Neural cell (in vitro differentiated cells): ENCODE results near the gene GNG7. TPM values are rescaled to one million over a fixed set of nuclear protein-coding genes. Genes with fewer than 3 reads are reported as not detected.
"Not testable (repeated sequence)": the region's sequence is repeated elsewhere in the genome, so short reads cannot be mapped to it uniquely, and the experiment has no call there.

Source experiments
- H2AFZ ChIP-seq: fragments of 200-600, 300-800 bp; sonication (generic), shearing (Covaris generic); 2 replicates; pipeline ENCODE4 v1.6.0; 2014; ENCODE audit warnings: low read depth, mild to moderate bottlenecking, antibody characterized with exemption, low read length, moderate library complexity
- H3F3A ChIP-seq: fragments of 200-600 bp; shearing (Covaris generic); 2 replicates; pipeline ENCODE4 v1.6.1; 2016; ENCODE audit warnings: mild to moderate bottlenecking, moderate library complexity, mixed read lengths, antibody characterized with exemption, low read length; ENCODE audit not compliant: insufficient read depth, poor library complexity, severe bottlenecking
- H3K27ac ChIP-seq: fragments of 200-600, 300-800 bp; sonication (generic), shearing (Covaris generic); 2 replicates; pipeline ENCODE4 v1.5.1; 2014; ENCODE audit warnings: mild to moderate bottlenecking, low read length, moderate library complexity
- H3K27me3 ChIP-seq: fragments of 300-800, 200-600 bp; sonication (generic), shearing (Covaris generic); 2 replicates; pipeline ENCODE4 v1.6.0; 2014; ENCODE audit warnings: mild to moderate bottlenecking, low read depth, low read length, moderate library complexity; ENCODE audit not compliant: insufficient read depth
- H3K36me3 ChIP-seq: fragments of 300-800, 200-600 bp; sonication (generic), shearing (Covaris generic); 2 replicates; pipeline ENCODE4 v1.5.1; 2014; ENCODE audit warnings: mild to moderate bottlenecking, antibody characterized with exemption, low read length, moderate library complexity; ENCODE audit not compliant: insufficient read depth
- H3K4me2 ChIP-seq: fragments of 300-800, 200-600 bp; sonication (generic), shearing (Covaris generic); 2 replicates; pipeline ENCODE4 v1.6.0; 2014; ENCODE audit warnings: mild to moderate bottlenecking, low read length
- H3K4me3 ChIP-seq: fragments of 300-800, 200-600 bp; sonication (generic), shearing (Covaris generic); 2 replicates; pipeline ENCODE4 v1.5.1; 2014; ENCODE audit warnings: mild to moderate bottlenecking, low read length, moderate library complexity
- H3K79me2 ChIP-seq: fragments of 200-600 bp; shearing (Covaris generic); replicated peaks from 2 replicates; pipeline ENCODE4 v1.6.0; 2014; ENCODE audit warnings: mild to moderate bottlenecking, low read length, moderate library complexity; ENCODE audit not compliant: insufficient read depth
- H3K9ac ChIP-seq: fragments of 300-800, 200-600 bp; sonication (generic), shearing (Covaris generic); 2 replicates; pipeline ENCODE4 v1.6.1; 2016; ENCODE audit warnings: mild to moderate bottlenecking, low read length, mixed read lengths
- H3K9me2 ChIP-seq: fragments of 200-600 bp; shearing (Covaris generic); 2 replicates; pipeline ENCODE4 v1.6.1; 2016; ENCODE audit warnings: mild to moderate bottlenecking, low read length, mixed read lengths; ENCODE audit not compliant: insufficient read depth
- H3K9me3 ChIP-seq: fragments of 200-600, 300-800 bp; sonication (generic), shearing (Covaris generic); 2 replicates; pipeline ENCODE4 v1.6.1; 2016; ENCODE audit warnings: mild to moderate bottlenecking, mixed run types, low read length, moderate library complexity, mixed read lengths
- H4K20me1 ChIP-seq: fragments of 200-600 bp; shearing (Covaris generic); 2 replicates; pipeline ENCODE4 v1.6.1; 2016; ENCODE audit warnings: mild to moderate bottlenecking, mixed run types; ENCODE audit not compliant: insufficient read depth
- CTCF ChIP-seq: fragments of 450-650 bp; IDR thresholded peaks from 2 replicates; pipeline ENCODE4 v1.5.1; 2014; ENCODE audit warnings: antibody characterized with exemption, mild to moderate bottlenecking, moderate library complexity; ENCODE audit not compliant: poor library complexity, severe bottlenecking
- EP300 ChIP-seq: fragments of 450-650 bp; conservative IDR thresholded peaks from 2 replicates; pipeline ENCODE4 v1.6.1; 2014; ENCODE audit warnings: antibody characterized with exemption, mild to moderate bottlenecking, moderate library complexity; ENCODE audit not compliant: poor library complexity, severe bottlenecking
- EZH2 ChIP-seq: fragments of 200-600, 300-800 bp; shearing (Covaris generic), sonication (generic); IDR thresholded peaks from 2 replicates; pipeline ENCODE4 v1.6.1; 2014; ENCODE audit warnings: antibody characterized with exemption, low read length, borderline replicate concordance, mild to moderate bottlenecking; ENCODE audit not compliant: insufficient read depth, poor library complexity, severe bottlenecking
- MXI1 ChIP-seq: fragments of 450-650 bp; conservative IDR thresholded peaks from 2 replicates; pipeline ENCODE4 v1.6.1; 2014; ENCODE audit warnings: antibody characterized with exemption, mild to moderate bottlenecking; ENCODE audit not compliant: poor library complexity, severe bottlenecking
- POLR2AphosphoS5 ChIP-seq: IDR thresholded peaks from 2 replicates; pipeline ENCODE4 v1.6.1; 2012
- RAD21 ChIP-seq: fragments of 450-650 bp; conservative IDR thresholded peaks from 2 replicates; pipeline ENCODE4 v1.6.1; 2014; ENCODE audit warnings: antibody characterized with exemption, mild to moderate bottlenecking, moderate library complexity
- REST ChIP-seq: IDR thresholded peaks from 2 replicates; pipeline ENCODE4 v1.6.1; 2012; ENCODE audit warnings: borderline replicate concordance
- SMC3 ChIP-seq: fragments of 450-650 bp; conservative IDR thresholded peaks from 2 replicates; pipeline ENCODE4 v1.6.1; 2014; ENCODE audit warnings: antibody characterized with exemption, mild to moderate bottlenecking, moderate library complexity; ENCODE audit not compliant: poor library complexity
- TAF1 ChIP-seq: IDR thresholded peaks from 2 replicates; pipeline ENCODE4 v1.6.1; 2012; ENCODE audit warnings: low read depth
- polyA plus RNA-seq: library from polyadenylated mRNA; depleted of rRNA; stranded (reverse); fragments of >200 nt; gene quantifications from 2 replicates; pipeline ENCODE4 v1.2.3, GENCODE V29; 2014

Gene GNG7
- polyA plus RNA-seq, 1 donor from 2014 or later: 3.0 TPM

DNA sequence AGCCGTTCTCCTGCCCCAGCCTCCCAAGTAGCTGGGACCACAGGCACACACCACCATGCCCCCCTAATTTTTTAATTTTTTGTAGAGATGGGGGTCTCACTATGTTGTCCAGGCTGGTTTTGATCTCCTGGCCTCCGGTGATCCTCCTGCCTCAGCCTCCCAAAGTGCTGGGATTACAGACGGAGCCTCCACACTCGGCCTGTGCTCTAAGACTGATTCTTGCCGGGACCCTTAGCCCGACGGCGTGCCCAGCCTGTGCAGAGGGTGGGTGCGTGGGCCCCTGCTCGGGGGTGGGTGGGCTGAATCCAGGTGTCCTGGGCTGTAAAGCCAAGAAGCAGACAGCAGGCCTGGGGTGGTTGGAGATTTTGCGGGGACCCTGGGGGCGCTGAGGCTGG is 162.2 kb downstream of the GNG7 start:
- H3K9me2 ChIP-seq: no peaks in the 10 kb centered on the region
- no peak overlapping the region for H3K4me3 ChIP-seq
- H3K9me3 ChIP-seq: no peaks in the 10 kb centered on the region
- TF ChIP-seq CTCF: no peak
- no peak for TF ChIP-seq REST
- TF ChIP-seq POLR2AphosphoS5: no peak
- no peak for TF ChIP-seq EP300
- no peak for TF ChIP-seq TAF1
- TF ChIP-seq RAD21: no peak
- TF ChIP-seq MXI1: no peak
- TF ChIP-seq EZH2: no peak
- TF ChIP-seq SMC3: no peak
- no peak overlapping the region for H3K27ac ChIP-seq
- no peak overlapping the region for H2AFZ ChIP-seq
- H3K4me2 ChIP-seq: no peak overlapping the region
- no peaks in the 10 kb centered on the region for H4K20me1 ChIP-seq
- H3K79me2 ChIP-seq: no peaks in the 10 kb centered on the region
- H3K27me3 ChIP-seq: no peaks in the 10 kb centered on the region
- no peaks in the 10 kb centered on the region for H3K36me3 ChIP-seq
- H3F3A ChIP-seq: no peaks in the 10 kb centered on the region
- H3K9ac ChIP-seq: no peak overlapping the region

- Histone ChIP-seq H3K79me2 (no peaks in the 10 kb centered on the region), H3F3A (no peaks in the 10 kb centered on the region), H3K9me2 (no peaks in the 10 kb centered on the region), H3K27ac (no peak overlapping the region), H3K27me3 (no peaks in the 10 kb centered on the region), H2AFZ (no peak overlapping the region), H3K4me2 (no peak overlapping the region), H3K4me3 (no peak overlapping the region), H3K9me3 (no peaks in the 10 kb centered on the region), H3K36me3 (no peaks in the 10 kb centered on the region), H3K9ac (no peak overlapping the region), H4K20me1 (no peaks in the 10 kb centered on the region)
- TF ChIP-seq EZH2 (no peak), POLR2AphosphoS5 (no peak), MXI1 (no peak), SMC3 (no peak), TAF1 (no peak), RAD21 (no peak), EP300 (no peak), REST (no peak), CTCF (no peak)
Measured at GRCh38 chr19:2538096-2538757, 164.3 kb downstream of the GNG7 start.

DNA sequence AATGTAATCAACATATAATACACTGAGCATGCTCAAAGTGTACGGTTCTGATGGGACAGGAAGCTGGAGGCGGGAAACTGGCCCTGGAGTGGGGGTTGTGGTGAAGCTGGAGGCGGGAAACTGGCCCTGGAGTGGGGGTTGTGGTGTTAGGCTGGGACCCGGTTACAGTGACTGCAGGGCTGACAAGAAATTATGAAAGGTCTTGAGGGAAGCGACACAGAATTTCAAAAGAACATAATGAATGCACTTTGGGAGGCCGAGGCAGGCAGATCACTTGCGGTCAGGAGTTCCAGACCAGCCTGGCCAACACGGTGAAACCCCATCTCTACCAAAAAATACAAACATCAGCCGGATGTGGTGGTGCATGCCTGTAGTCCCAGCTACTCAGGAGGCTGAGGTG is 164.9 kb downstream of the GNG7 start:
- not testable (repeated sequence) for H2AFZ ChIP-seq, H3K9me2 ChIP-seq, H3F3A ChIP-seq, H3K4me2 ChIP-seq, H4K20me1 ChIP-seq, H3K9me3 ChIP-seq, H3K27ac ChIP-seq, H3K36me3 ChIP-seq, H3K27me3 ChIP-seq, H3K9ac ChIP-seq, H3K79me2 ChIP-seq, H3K4me3 ChIP-seq
